ENCODE measurements around the gene SATL1. TPM values are rescaled to one million over a fixed set of nuclear protein-coding genes. Genes with fewer than 3 reads are reported as not detected.

SATL1 gene
- total and polyA plus RNA-seq, 4 donors, result 0.02 to 0.06 TPM; not detected in 2

DNA sequence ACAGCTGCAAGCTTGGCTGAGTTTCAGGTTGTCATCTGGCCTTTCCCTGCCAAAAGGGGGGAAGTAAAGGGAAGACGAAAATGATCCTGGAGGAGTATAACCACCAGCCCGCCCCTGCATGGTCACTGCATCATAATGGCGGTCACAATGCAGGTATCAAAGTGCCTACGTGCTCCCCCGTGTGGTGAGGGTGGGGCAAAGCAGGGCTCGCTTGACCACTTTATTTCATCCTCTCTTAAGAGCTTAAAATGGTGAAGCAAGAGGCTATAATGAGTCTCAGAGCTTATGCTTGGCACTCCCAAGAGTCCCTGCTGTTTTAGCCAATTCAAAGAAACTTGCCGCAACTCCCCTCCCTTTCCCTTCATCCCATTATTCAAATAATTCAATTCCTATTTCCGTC lies 134.3 kb downstream of the SATL1 start:
- H3K9me3 ChIP-seq (ENCODE audit: control insufficient read depth in 4 of 4, insufficient read depth in 3 of 4, low read length in 3 of 4), result peaks cover 0 to 2% (median 0%) of the 10 kb centered on the region in 4 donors
- no peaks in the 10 kb centered on the region for H3K36me3 ChIP-seq (ENCODE audit: control insufficient read depth in 4 of 4, insufficient read depth in 4 of 4, low read length in 4 of 4)
- H3K4me1 ChIP-seq (ENCODE audit: control insufficient read depth in 5 of 5, insufficient read depth in 5 of 5, low read length in 5 of 5), result no peaks in the 10 kb centered on the region
- H3K4me3 ChIP-seq, result no peak overlapping the region
- no peak for DNase-seq
- WGBS, 2 donors, result 50 to 65% methylated on average over 8 of the region's 8 CpGs
- no peak overlapping the region for H3K27ac ChIP-seq (ENCODE audit: low read depth in 1 of 2, low read length in 1 of 2)
- no peak overlapping the region for H3K9ac ChIP-seq (ENCODE audit: insufficient read depth in 1 of 2, low read length in 2 of 2)
- TF ChIP-seq, protein P1, sequence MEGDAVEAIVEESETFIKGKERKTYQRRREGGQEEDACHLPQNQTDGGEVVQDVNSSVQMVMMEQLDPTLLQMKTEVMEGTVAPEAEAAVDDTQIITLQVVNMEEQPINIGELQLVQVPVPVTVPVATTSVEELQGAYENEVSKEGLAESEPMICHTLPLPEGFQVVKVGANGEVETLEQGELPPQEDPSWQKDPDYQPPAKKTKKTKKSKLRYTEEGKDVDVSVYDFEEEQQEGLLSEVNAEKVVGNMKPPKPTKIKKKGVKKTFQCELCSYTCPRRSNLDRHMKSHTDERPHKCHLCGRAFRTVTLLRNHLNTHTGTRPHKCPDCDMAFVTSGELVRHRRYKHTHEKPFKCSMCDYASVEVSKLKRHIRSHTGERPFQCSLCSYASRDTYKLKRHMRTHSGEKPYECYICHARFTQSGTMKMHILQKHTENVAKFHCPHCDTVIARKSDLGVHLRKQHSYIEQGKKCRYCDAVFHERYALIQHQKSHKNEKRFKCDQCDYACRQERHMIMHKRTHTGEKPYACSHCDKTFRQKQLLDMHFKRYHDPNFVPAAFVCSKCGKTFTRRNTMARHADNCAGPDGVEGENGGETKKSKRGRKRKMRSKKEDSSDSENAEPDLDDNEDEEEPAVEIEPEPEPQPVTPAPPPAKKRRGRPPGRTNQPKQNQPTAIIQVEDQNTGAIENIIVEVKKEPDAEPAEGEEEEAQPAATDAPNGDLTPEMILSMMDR (IDR thresholded peaks at IDR 0.05; ENCODE audit: control extremely low read depth, extremely low read depth), result no peak
- no peak for ATAC-seq (ENCODE audit: insufficient read depth, low FRiP score)
- H3K27me3 ChIP-seq (ENCODE audit: control insufficient read depth in 3 of 3, insufficient read depth in 3 of 3, low read length in 2 of 3), result peaks cover 0 to 6% (median 0%) of the 10 kb centered on the region in 3 donors

DNA sequence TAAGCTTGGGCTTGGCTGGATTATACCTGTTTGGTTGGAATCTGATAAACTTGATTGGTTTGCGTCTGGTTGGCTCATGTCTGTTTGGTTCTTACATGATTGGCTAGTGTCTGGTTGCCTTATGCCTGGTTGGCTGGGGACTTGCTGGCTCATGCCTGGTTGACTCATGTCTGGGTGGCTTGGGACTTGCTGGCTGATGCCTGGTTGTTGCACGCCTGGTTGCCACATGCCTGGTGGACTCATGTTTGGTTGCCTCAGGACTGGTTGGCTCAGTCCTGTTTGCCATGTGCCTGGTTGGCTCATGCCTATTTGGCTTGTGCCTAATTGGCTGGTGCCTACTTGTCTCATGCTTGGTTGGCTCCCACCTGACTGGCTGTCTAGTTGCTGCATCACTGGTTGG lies 135.4 kb downstream of the SATL1 start:
- Histone ChIP-seq H3K9me3 (ENCODE audit: control insufficient read depth in 4 of 4, insufficient read depth in 3 of 4, low read length in 3 of 4) (peaks cover 0 to 2% (median 0%) of the 10 kb centered on the region in 4 donors), H3K9ac (ENCODE audit: insufficient read depth in 1 of 2, low read length in 2 of 2) (no peak overlapping the region), H3K27ac (ENCODE audit: low read depth in 1 of 2, low read length in 1 of 2) (no peak overlapping the region), H3K4me1 (ENCODE audit: control insufficient read depth in 5 of 5, insufficient read depth in 5 of 5, low read length in 5 of 5) (no peaks in the 10 kb centered on the region), H3K36me3 (ENCODE audit: control insufficient read depth in 4 of 4, insufficient read depth in 4 of 4, low read length in 4 of 4) (no peaks in the 10 kb centered on the region), H3K27me3 (ENCODE audit: control insufficient read depth in 3 of 3, insufficient read depth in 3 of 3, low read length in 2 of 3) (peaks cover 0 to 8% (median 0%) of the 10 kb centered on the region in 3 donors), H3K4me3 (peak overlapping the region; percentile 13)
- TF ChIP-seq, protein P1 (IDR thresholded peaks at IDR 0.05; ENCODE audit: control extremely low read depth, extremely low read depth), result no peak
- WGBS, 2 donors, result 85 to 100% methylated on average over 1 to 2 of the region's 2 CpGs
- ATAC-seq (ENCODE audit: insufficient read depth, low FRiP score) (no peak), DNase-seq (no peak)

DNA sequence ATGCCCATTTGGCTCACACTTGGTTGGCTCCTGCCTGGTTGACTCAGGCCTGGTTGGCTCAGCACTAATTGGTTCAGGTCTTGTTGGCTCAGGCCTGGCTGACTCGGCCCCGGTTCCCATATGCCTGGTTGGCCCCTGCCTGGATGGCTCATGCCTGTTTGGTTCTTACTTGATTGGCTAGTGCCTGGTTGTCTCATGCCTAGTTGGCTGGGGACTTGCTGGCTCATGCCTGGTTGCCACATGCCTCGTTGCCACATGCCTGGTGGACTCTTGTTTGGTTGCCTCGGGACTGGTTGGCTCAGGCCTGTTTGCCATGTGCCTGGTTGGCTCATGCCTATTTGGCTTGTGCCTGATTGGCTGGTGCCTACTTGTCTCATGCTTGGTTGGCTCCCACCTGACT lies 136.2 kb downstream of the SATL1 start:
- Histone ChIP-seq H3K9ac (ENCODE audit: insufficient read depth in 1 of 2, low read length in 2 of 2) (no peak overlapping the region), H3K4me3 (no peak overlapping the region), H3K27ac (ENCODE audit: low read depth in 1 of 2, low read length in 1 of 2) (no peak overlapping the region), H3K36me3 (ENCODE audit: control insufficient read depth in 4 of 4, insufficient read depth in 4 of 4, low read length in 4 of 4) (no peaks in the 10 kb centered on the region), H3K27me3 (ENCODE audit: control insufficient read depth in 3 of 3, insufficient read depth in 3 of 3, low read length in 2 of 3) (peaks cover 0 to 11% (median 0%) of the 10 kb centered on the region in 3 donors), H3K9me3 (ENCODE audit: control insufficient read depth in 4 of 4, insufficient read depth in 3 of 4, low read length in 3 of 4) (peaks cover 0 to 2% (median 0%) of the 10 kb centered on the region in 4 donors), H3K4me1 (ENCODE audit: control insufficient read depth in 5 of 5, insufficient read depth in 5 of 5, low read length in 5 of 5) (no peaks in the 10 kb centered on the region)
- DNase-seq (no peak), ATAC-seq (ENCODE audit: insufficient read depth, low FRiP score) (no peak)
- 82 to 94% methylated on average over 4 of the region's 4 CpGs for WGBS, 2 donors
- TF ChIP-seq, protein P1 (IDR thresholded peaks at IDR 0.05; ENCODE audit: control extremely low read depth, extremely low read depth), result no peak

DNA sequence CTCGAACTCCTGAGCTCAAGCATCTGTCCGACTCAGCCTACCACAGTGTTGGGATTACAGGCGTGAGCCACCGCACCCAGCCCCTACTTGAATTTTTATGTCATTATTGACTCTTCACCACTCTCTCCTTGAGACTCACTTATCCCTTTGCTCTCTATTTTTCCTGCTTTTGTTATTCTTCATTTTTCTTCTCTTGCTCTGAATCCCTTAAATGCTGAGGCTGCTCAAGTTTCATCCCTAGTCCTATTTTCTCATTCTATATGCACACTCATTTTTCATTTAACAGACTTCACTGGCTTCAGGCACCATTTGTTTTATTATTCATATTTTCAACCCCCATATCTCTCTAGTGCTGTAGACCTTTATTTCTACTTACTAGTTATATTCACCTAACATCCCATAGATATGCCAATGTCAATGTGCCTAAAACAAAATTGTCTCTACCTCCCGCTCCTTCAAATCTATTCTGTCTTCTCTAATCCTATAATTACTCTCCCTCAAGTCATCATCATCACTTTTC lies 154.2 kb downstream of the SATL1 start:
- Histone ChIP-seq H3K27ac (ENCODE audit: low read depth in 1 of 2, low read length in 1 of 2) (no peak overlapping the region), H3K9me3 (ENCODE audit: control insufficient read depth in 4 of 4, insufficient read depth in 3 of 4, low read length in 3 of 4) (no peaks in the 10 kb centered on the region), H3K27me3 (ENCODE audit: control insufficient read depth in 3 of 3, insufficient read depth in 3 of 3, low read length in 2 of 3) (peaks cover 0 to 2% (median 0%) of the 10 kb centered on the region in 3 donors), H3K9ac (ENCODE audit: insufficient read depth in 1 of 2, low read length in 2 of 2) (no peak overlapping the region), H3K36me3 (ENCODE audit: control insufficient read depth in 4 of 4, insufficient read depth in 4 of 4, low read length in 4 of 4) (peaks cover 0 to 5% (median 1%) of the 10 kb centered on the region in 4 donors), H3K4me1 (ENCODE audit: control insufficient read depth in 5 of 5, insufficient read depth in 5 of 5, low read length in 5 of 5) (no peaks in the 10 kb centered on the region), H3K4me3 (no peak overlapping the region)
- 84 to 93% methylated on average over 5 of the region's 5 CpGs for WGBS, 2 donors
- DNase-seq (no peak), ATAC-seq (ENCODE audit: insufficient read depth, low FRiP score) (no peak)
- TF ChIP-seq, protein P1 (IDR thresholded peaks at IDR 0.05; ENCODE audit: control extremely low read depth, extremely low read depth), result no peak

All from lung (tissue), 12 donors.